A549 treated with Mapracorat at 1 μM for 4 hours (cell line): ENCODE data around the gene SALL3. TPM values are rescaled to one million over a fixed set of nuclear protein-coding genes. Genes with fewer than 3 reads are reported as not detected.

ENCODE experiments used
- total RNA-seq: library from RNA; stranded (reverse); fragments of 200-300 nt; extraction: Qiagen RNA extraction; gene quantifications from 5 replicates; pipeline ENCODE4 v1.2.3, GENCODE V29; 2022

The SALL3 gene
- total RNA-seq, result not detected in 5 replicates

GRCh38 chr18:78979730-78980278 is at the start of gene SALL3:
Gene SALL3, plus strand, starts transcription at chr18:78979818. Its CDS starts 457 bp downstream, at chr18:78980275.

Other genes starting within 250 kb of the SALL3 start
- 14.9 to 17.2 TPM (median 16.6 TPM) in 5 replicates for gene ATP9B, start 89.6 kb downstream of the SALL3 start, total RNA-seq